Endothelial cell of umbilical vein (primary cell): ENCODE results near the gene NTN4. TPM values are rescaled to one million over a fixed set of nuclear protein-coding genes. Genes with fewer than 3 reads are reported as not detected.
"Not testable (repeated sequence)": the region's sequence is repeated elsewhere in the genome, so short reads cannot be mapped to it uniquely, and the experiment has no call there.

Source experiments
- BruUV-seq: library from RNA; stranded (reverse); fragments of 400-500 nt; replicated peaks from 2 replicates; lab custom pipeline; 2021; lab: Mats Ljungman, UMichigan
- CTCF ChIA-PET: fragments of 300-600, 350-600 bp; sonication (Branson Sonifier 250); formaldehyde crosslinking; loops from one replicate; lab custom pipeline; 2021; ENCODE audit warnings: antibody characterized with exemption, inconsistent platforms; lab: Charles Lee
- POLR2A ChIA-PET: fragments of 300-600, 350-600 bp; sonication (Branson Sonifier 250); formaldehyde crosslinking; loops from one replicate; lab custom pipeline; 2021; ENCODE audit warnings: antibody characterized with exemption, inconsistent platforms; lab: Charles Lee
- DNase-seq: peaks from one replicate; pipeline ENCODE4 v3.0.0-alpha.2; 2011; ENCODE audit warnings: low read depth, low spot score
- FAIRE-seq: peaks from 2 replicates; lab custom pipeline; 2011; peaks lifted over from hg19 to GRCh38; lab: Jason Lieb, UNC
- H2AFZ ChIP-seq: 2 replicates; pipeline ENCODE4 v1.6.0; 2012; ENCODE audit warnings: low read depth, low read length, control low read depth, inconsistent platforms
- H3K27ac ChIP-seq: 2 replicates; pipeline ENCODE4 v1.5.1; 2011; ENCODE audit warnings: low read depth, mild to moderate bottlenecking, control low read depth, low read length, moderate library complexity; ENCODE audit not compliant: insufficient read depth
- H3K27me3 ChIP-seq, 2 experiments: 2 replicates each; pipeline versions ENCODE4 v1.6.0 to v1.6.1; 2011; ENCODE audit warnings: low read length in 2 of 2, mixed read lengths in 1 of 2; ENCODE audit not compliant: control insufficient read depth in 2 of 2, insufficient read depth in 2 of 2
- H3K36me3 ChIP-seq, 2 experiments: 2 replicates in 1 of 2; 3 replicates in 1 of 2; pipeline ENCODE4 v1.5.1; 2011; ENCODE audit warnings: low read length in 2 of 2, mild to moderate bottlenecking in 1 of 2, moderate library complexity in 1 of 2; ENCODE audit not compliant: control insufficient read depth in 2 of 2, insufficient read depth in 2 of 2; ENCODE audit errors: extremely low read depth in 1 of 2
- H3K4me1 ChIP-seq: 3 replicates; pipeline ENCODE4 v1.5.1; 2011; ENCODE audit warnings: mild to moderate bottlenecking, low read length; ENCODE audit not compliant: control insufficient read depth, insufficient read depth; ENCODE audit errors: extremely low read depth
- H3K4me2 ChIP-seq: 2 replicates; pipeline ENCODE4 v1.6.1; 2011; ENCODE audit warnings: low read length, control low read depth, mixed read lengths; ENCODE audit not compliant: insufficient read depth
- H3K4me3 ChIP-seq, 3 experiments: fragments of 200-600 bp in 1 of 3; sonication (generic), shearing (Covaris generic) in 1 of 3; replicated peaks in 1 of 3; 2 replicates each; pipeline ENCODE4 v1.5.1; 2011 to 2016; ENCODE audit warnings: control low read depth in 3 of 3, low read length in 3 of 3, mild to moderate bottlenecking in 2 of 3, inconsistent platforms in 1 of 3, low read depth in 1 of 3, moderate library complexity in 1 of 3; ENCODE audit not compliant: insufficient read depth in 1 of 3
- H3K79me2 ChIP-seq: 2 replicates; pipeline ENCODE4 v1.6.0; 2012; ENCODE audit warnings: low read length, inconsistent platforms; ENCODE audit not compliant: control insufficient read depth, insufficient read depth
- H3K9ac ChIP-seq: replicated peaks from 2 replicates; pipeline ENCODE3; 2011; ENCODE audit warnings: low read length, control low read depth; ENCODE audit not compliant: insufficient read depth; ENCODE audit errors: extremely low read depth
- H3K9me1 ChIP-seq: replicated peaks from 3 replicates; pipeline ENCODE4 v1.6.0; 2011; ENCODE audit warnings: mild to moderate bottlenecking, low read length; ENCODE audit not compliant: control insufficient read depth, insufficient read depth; ENCODE audit errors: extremely low read depth
- H3K9me3 ChIP-seq: replicated peaks from 2 replicates; pipeline ENCODE4 v1.5.1; 2012; ENCODE audit warnings: low read length, inconsistent platforms; ENCODE audit not compliant: control insufficient read depth, insufficient read depth
- H4K20me1 ChIP-seq: replicated peaks from 2 replicates; pipeline ENCODE3; 2011; ENCODE audit warnings: mild to moderate bottlenecking, low read length; ENCODE audit not compliant: control insufficient read depth, insufficient read depth; ENCODE audit errors: extremely low read depth
- CTCF ChIP-seq, 2 donors: IDR thresholded peaks; 1 replicate in 1 of 2; 2 replicates in 1 of 2; pipeline ENCODE4 v1.5.1; 2011; ENCODE audit warnings: low read length in 2 of 2, mild to moderate bottlenecking in 2 of 2, moderate library complexity in 2 of 2, control low read depth in 1 of 2, inconsistent platforms in 1 of 2, low read depth in 1 of 2; ENCODE audit not compliant: insufficient read depth in 1 of 2; ENCODE audit errors: extremely low read depth in 1 of 2
- EZH2 ChIP-seq: IDR thresholded peaks from 2 replicates; pipeline ENCODE4 v1.6.1; 2012; ENCODE audit warnings: borderline replicate concordance, low read depth, mild to moderate bottlenecking, moderate library complexity, low read length, inconsistent platforms; ENCODE audit not compliant: severe bottlenecking
- FOS ChIP-seq: IDR thresholded peaks from 2 replicates; pipeline ENCODE4 v1.6.1; 2011; ENCODE audit warnings: mild to moderate bottlenecking, low read length, moderate library complexity, borderline replicate concordance; ENCODE audit not compliant: insufficient read depth
- dilution Hi-C: fragments of 300-500 bp; cut with MboI; formaldehyde crosslinking; loops from one replicate; pipeline ENCODE4 v1.15.0; 2019; ENCODE audit warnings: low sequenced_read_pairs; ENCODE audit not compliant: extremely low pct_ligation_motif_present
- intact Hi-C: fragments of 100-400 bp; cut with micrococcal nuclease; formaldehyde crosslinking; loops from one replicate; pipeline ENCODE4 v1.10.0; 2022
- polyA plus RNA-seq, 4 experiments: library from polyadenylated mRNA; depleted of rRNA in 3 of 4; stranded (reverse) in 3 of 4; unstranded in 1 of 4; fragments of >200 nt; gene quantifications; 2 replicates each; pipeline versions ENCODE4 v1.2.1 to v1.2.3, GENCODE V29; 2011 to 2012; ENCODE audit warnings: missing spikeins in 1 of 4
- total RNA-seq: library from RNA; stranded (reverse); gene quantifications from 2 replicates; pipeline ENCODE4 v1.2.3, GENCODE V29; 2021

The NTN4 gene
- total and polyA plus RNA-seq, 2 donors (not counting 3 experiments of a cell fraction or from before 2014, with no cell fraction given) = 120 to 317 TPM

- dilution Hi-C loops (no loop called here), intact Hi-C loops (loop anchor here (1.0 kb wide), 2 partner anchors 29 to 178 kb away; no protein-coding TSS in a partner anchor)
- H3K9me3 ChIP-seq = no peaks in the 10 kb centered on the region
- H3K4me1 ChIP-seq = no peaks in the 10 kb centered on the region
- no peaks in the 10 kb centered on the region for H3K36me3 ChIP-seq
- ChIA-PET POLR2A (no interaction called here), CTCF (interaction anchor here (1.6 kb wide), 1 partner anchor 10 kb away, joined by 3 read pairs; no protein-coding TSS in a partner anchor)
- peak; percentile 69 for FAIRE-seq
- no peak overlapping the region for H3K9ac ChIP-seq
- no peaks in the 10 kb centered on the region for H3K27me3 ChIP-seq
- no peak overlapping the region for H3K4me2 ChIP-seq
- TF ChIP-seq CTCF (IDR thresholded peaks at IDR 0.05; ENCODE audit: extremely low read depth in 1 of 2, insufficient read depth in 1 of 2, low read depth in 1 of 2, low read length in 2 of 2) = peak; percentile 51 to 61
- no peak for TF ChIP-seq EZH2
- H3K79me2 ChIP-seq = no peaks in the 10 kb centered on the region
- no peak overlapping the region for H2AFZ ChIP-seq
- H3K27ac ChIP-seq = no peak overlapping the region
- no peaks in the 10 kb centered on the region for H3K9me1 ChIP-seq
- H4K20me1 ChIP-seq = no peaks in the 10 kb centered on the region
- BruUV-seq = no TSS peak
- no peak overlapping the region for H3K4me3 ChIP-seq
- peak; percentile 75 for DNase-seq
Measured at GRCh38 chr12:95820096-95820703, 29.6 kb upstream of the NTN4 start.

DNA sequence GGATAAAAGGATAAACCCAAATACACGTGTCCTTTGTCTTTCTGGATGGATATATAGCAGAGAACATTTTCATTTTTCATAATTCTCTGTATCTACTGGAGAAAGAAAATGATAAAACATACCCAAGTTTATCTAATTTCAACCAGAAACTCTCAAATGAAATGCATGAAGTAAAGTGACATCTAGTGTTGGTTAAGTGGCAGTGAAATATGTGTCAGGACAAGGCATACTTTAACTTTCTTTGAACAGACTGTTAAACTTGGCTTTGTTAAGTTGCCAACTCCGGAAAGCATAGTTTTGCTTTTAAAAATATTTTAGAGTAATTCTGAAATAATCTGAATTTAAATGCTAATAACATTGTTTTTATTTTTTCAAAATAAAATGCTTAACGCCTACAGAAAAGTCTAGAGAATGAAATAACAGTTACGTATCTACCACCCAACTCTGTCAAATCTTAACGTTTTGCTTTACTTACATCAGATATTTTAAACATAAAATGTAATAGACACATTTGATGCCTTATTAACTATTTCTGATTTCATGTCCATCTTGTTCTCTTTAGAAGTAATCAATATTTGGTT, 25.2 kb upstream of the NTN4 start:
- Histone ChIP-seq H3K27me3 (no peaks in the 10 kb centered on the region), H3K9me1 (no peaks in the 10 kb centered on the region), H3K4me1 (no peaks in the 10 kb centered on the region), H3K4me3 (no peak overlapping the region), H3K9me3 (no peaks in the 10 kb centered on the region), H3K36me3 (no peaks in the 10 kb centered on the region), H3K27ac (no peak overlapping the region), H4K20me1 (no peaks in the 10 kb centered on the region), H3K79me2 (no peaks in the 10 kb centered on the region), H3K4me2 (no peak overlapping the region), H2AFZ (no peak overlapping the region), H3K9ac (no peak overlapping the region)
- dilution Hi-C loops = no loop called here
- ChIA-PET CTCF (interaction anchor here (0.8 to 1.4 kb wide), 5 partner anchors 109 to 241 kb away, joined by 3 to 15 read pairs (median 4); no protein-coding TSS in a partner anchor), POLR2A (no interaction called here)
- DNase-seq (peak; percentile 65), FAIRE-seq (peak; percentile 75)
- TF ChIP-seq FOS (no peak), CTCF (IDR thresholded peaks at IDR 0.05; ENCODE audit: extremely low read depth in 1 of 2, insufficient read depth in 1 of 2, low read depth in 1 of 2, low read length in 2 of 2) (peak; percentile 34 to 57)
- BruUV-seq = no TSS peak
- intact Hi-C loops = loop anchor here (1.0 kb wide), 2 partner anchors 192 to 233 kb away; no protein-coding TSS in a partner anchor

DNA sequence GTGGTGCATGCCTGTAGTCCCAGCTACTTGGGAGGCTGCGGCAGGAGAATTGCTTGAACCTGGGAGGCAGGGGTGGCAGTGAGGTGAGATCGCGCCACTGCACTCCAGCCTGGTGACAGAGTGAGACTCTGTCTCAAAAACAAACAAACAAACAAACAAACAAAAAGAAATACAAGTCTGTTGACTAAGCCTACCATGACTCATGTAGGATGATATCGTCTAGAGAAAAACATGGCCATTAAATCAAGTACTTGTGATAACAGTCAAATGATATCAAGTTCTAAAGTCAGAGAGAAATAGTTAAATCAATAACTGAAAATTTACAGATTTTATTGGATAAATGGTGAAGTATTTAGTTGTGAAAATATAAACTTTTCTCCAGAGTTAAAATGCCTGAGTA, 21.6 kb upstream of the NTN4 start:
- H3K4me2 ChIP-seq, BruUV-seq, POLR2A ChIA-PET, H3K27ac ChIP-seq, H3K36me3 ChIP-seq, FAIRE-seq, H3K9ac ChIP-seq, H3K9me1 ChIP-seq, intact Hi-C loops, H3K9me3 ChIP-seq, H2AFZ ChIP-seq, DNase-seq, H3K27me3 ChIP-seq, H4K20me1 ChIP-seq, H3K4me3 ChIP-seq, H3K79me2 ChIP-seq: not testable (repeated sequence)
- CTCF ChIA-PET = interaction anchor here (2.1 to 5.1 kb wide), 3 partner anchors 187 to 237 kb away, joined by 4 to 39 read pairs (median 14); no protein-coding TSS in a partner anchor
- peaks cover 14% of the 10 kb centered on the region for H3K4me1 ChIP-seq
- dilution Hi-C loops = loop anchor here (5.0 kb wide), 1 partner anchor 35 kb away; no protein-coding TSS in a partner anchor
